NCI-H524 (cell line): ENCODE data around the gene EPS8L1.
"Not testable (repeated sequence)": the region's sequence is repeated elsewhere in the genome, so short reads cannot be mapped to it uniquely, and the experiment has no call there.

Experiments
- DNase-seq, 2 experiments: peaks; one replicate each; lab custom pipeline; 2025; lab: John Stamatoyannopoulos, UW

The EPS8L1 gene

GRCh38 chr19:55050749-55051532 is 24.7 kb upstream of the EPS8L1 start:
- DNase-seq = no peak

GRCh38 chr19:55053735-55054134 is 21.9 kb upstream of the EPS8L1 start:
- no peak for DNase-seq

GRCh38 chr19:55056827-55057226 is 18.8 kb upstream of the EPS8L1 start:
- no peak for DNase-seq

GRCh38 chr19:55058781-55059610 is 16.7 kb upstream of the EPS8L1 start:
- no peak for DNase-seq

DNA sequence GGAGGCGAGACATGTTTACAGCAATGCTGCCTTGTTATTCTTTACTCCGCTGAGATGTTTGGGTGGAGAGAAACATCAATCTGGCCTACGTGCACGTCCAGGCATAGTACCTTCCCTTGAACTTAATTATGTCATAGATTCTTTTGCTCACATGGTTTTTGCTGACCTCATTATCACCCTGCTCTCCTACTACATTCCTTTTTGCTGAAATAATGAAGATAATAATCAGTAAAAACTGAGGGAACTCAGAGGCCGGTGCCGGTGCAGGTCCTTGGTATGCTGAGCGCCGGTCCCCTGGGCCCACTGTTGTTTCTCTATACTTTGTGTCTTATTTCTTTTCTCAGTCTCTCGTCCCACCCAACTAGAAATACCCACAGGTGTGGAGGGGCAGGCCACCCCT is 15.4 kb upstream of the EPS8L1 start:
- DNase-seq = not testable (repeated sequence)

GRCh38 chr19:55062735-55063491 is 12.8 kb upstream of the EPS8L1 start, which contains the start of gene RDH13:
TSS of gene RDH13 (minus strand) at chr19:55063148. CDS start at chr19:55063032, 116 bp downstream.
- peak; percentile 69 to 93 for DNase-seq

DNA sequence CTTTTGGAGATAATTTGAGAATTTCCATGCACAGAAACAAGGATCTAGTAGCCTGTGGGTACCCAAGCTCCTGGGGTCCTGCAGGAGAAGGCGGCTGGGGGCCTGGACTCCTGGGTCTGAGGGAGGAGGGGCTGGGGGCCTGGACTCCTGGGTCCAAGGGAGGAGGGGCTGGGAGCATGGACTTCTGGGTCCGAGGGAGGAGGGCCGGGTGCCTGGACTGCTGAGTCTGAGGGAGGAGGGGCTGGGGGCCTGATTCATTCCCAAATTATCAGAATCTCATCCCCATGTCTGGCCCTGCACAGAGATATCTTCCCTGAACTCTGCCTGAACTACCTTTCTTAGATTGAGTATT is 12.2 kb upstream of the EPS8L1 start:
- no peak for DNase-seq

DNA sequence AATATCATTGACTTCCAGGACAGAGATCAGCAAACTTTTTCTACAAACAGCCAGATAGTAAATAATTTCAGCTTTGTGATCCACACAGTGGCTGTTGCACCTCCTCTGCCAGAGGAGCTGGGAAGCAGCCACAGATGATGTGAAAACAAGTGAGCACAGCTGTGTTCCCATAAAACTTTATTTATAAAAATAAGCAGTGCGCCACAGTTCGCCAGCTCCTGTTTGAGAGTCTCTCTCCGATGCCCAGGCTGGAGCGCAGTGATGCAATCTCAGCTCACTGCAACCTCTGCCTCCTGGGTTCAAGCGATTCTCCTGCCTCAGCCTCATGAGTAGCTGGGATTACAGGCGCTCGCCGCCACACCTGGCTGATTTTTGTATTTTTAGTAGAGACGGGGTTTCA is 10.2 kb upstream of the EPS8L1 start:
- DNase-seq = not testable (repeated sequence)

GRCh38 chr19:55066107-55066709 is 9.5 kb upstream of the EPS8L1 start:
- no peak for DNase-seq

DNA sequence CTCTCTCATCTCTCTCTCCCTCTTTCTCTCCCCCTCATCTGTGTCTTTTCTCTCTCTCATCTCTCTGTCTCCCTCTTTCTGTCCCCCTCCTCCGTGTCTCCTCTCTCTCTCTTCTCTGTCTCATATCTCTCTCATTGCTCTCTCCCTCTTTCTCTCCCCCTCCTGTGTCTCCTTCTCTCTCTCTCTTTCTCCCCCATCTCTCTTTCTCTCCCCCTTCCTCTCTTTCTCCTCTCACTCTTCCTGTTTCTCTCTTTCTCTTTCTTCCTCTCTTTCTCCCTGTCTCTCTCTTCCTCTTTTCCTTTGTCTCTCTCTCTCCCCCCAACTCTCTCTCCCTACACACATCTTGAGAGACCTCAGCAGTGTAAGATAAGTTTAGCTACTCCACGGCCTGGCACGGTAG is 7.8 kb upstream of the EPS8L1 start:
- no peak for DNase-seq

- no peak for DNase-seq
Measured at GRCh38 chr19:55068950-55069864, 6.5 kb upstream of the EPS8L1 start.

DNA sequence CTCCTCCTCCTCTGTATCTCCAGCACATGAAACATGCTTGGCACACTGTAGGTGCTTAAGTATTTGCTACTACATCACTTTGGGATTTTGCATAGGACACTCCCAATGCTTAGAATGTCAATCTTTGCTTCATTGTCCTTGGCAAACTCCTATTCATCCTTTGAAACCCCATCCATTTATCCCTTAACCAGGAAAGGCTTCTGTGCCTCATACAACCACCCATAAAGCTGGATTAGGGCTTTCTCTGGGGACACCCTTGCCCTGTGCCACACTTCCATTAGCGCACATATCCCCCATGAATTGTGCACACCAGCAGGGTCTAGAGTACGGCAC is 5.8 kb upstream of the EPS8L1 start:
- DNase-seq = no peak

DNA sequence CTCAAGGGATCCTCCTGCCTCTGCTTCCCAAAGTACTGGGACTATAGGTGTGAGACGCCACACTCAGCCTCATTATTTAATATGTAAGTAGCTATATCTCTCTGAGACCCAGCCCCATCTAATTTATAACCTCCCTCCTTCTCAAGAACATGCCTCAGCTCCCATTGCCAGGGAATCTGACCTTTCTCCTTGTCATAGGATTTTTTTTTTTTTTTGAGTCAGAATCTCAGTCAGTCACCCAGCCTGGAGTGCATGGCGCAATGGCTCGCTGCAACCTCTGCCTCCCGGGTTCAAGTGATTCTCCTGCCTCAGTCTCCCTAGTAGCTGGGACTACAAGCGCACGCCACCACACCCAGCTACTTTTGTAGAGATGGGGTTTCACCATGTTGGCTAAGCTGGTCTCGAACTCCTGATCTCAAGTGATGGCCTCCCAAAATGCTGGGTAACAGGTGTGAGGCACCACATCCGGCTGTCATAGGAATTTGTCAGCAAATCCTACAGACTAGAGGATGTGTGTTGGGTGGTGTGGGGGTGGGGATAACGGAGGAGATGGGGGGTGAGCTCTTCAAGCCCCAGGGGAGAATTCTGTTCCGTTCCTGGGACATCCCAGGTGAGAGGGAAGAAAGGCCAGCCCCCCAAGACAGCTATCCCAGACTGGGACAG is 5.1 kb upstream of the EPS8L1 start:
- DNase-seq = no peak

- no peak for DNase-seq
Measured at GRCh38 chr19:55071129-55071502, 4.6 kb upstream of the EPS8L1 start.

DNA sequence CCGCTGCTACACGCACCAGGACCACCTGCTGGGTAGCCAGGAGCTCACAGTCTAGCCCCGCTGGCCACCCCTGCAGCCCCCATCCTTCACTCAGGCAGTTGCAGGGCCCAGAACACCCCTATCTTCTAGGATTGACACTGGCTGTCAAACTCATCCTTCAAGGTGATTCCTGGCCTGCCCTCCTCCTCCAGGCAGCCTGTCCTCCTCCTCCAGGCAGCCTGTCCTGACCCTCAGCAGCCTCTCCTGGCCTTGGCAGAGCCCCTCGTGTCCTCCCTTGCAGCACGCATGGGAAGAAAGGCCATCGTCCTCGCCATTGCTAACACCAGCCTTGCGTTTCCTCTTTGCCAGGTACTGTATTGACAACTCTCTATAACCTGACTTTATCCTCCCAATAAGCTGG is 3.8 kb upstream of the EPS8L1 start:
- no peak for DNase-seq

DNA sequence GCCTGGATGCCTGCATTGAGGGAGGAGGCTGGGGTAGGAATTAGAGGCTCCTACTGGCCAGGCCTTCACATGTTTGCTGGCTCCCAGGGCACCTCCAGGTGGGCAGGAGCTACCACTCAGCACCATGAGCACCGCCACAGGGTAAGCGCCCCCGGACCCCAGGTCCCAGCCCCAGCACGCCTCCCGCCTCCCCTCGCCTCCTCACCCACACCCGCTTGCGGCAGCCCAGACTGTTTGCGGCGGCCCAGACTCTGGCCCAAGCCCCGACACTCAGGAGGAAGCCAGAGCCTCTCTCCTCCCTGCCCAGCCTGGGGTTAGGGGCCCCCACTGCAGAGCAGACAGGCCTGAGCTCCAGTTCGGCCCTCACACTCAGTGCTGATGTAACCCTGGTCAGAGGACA is 652 bp downstream of the EPS8L1 start:
- DNase-seq = no peak

DNA sequence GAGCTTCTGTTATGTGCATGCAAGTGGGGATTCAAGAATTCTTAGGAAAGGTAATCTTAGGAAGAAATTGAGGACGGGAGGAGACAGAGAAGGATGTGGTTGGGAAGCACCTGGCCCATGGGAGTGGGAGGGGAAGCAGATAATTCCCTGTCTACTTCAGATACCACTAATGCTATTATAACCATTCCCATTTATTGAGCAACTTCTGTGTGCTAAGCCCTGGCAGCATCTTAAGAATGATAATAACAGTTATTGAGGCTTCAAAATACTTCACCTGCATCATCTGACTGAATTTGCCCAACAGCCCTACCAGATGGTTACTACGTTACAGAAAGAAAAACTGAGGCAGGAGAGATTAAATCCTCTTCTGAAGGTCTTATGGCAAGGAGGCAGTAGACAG is 1.4 kb downstream of the EPS8L1 start:
- DNase-seq = no peak

GRCh38 chr19:55078996-55079395 is 3.3 kb downstream of the EPS8L1 start:
- DNase-seq = no peak

DNA sequence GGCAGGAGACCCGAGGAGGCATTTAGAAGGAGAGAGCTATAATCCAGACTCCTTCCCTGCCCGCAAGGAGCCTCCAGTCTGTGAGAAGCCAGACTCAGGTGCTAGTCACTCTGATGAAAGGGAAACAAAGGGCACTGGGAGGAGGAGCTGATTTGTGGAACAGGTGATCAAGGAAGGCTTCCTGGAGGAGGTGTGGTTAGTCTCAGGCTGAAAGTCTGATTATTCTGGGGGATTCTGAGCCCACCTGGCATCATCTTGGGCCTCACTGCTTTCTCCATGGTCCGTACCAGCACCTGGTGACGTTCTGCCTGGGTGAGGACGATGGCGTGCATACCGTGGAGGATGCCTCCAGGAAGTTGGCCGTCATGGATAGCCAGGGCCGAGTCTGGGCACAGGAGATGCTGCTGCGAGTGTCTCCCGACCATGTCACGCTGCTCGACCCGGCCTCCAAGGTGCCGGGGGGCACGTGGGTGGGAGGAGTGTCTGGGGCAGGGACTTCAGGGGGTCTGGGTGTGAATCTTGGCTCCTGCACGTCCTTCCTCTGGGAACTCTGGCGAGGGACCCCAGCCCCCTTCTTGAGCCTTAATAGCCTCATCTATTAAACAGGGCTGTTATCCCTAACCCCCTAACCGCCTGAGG is 3.9 kb downstream of the EPS8L1 start:
- no peak for DNase-seq
